GM23338 (cell line): ENCODE results near the gene IFITM1. TPM values are rescaled to one million over a fixed set of nuclear protein-coding genes. Genes with fewer than 3 reads are reported as not detected.

Source experiments
- ATAC-seq: fragments of 200-7000 bp; cut with Tn5 transposase; 3 replicates; pipeline ENCODE4 v1.9.1; 2020
- DNase-seq: peaks from one replicate; pipeline ENCODE4 v3.0.0-alpha.2; 2015; ENCODE audit warnings: low spot score
- H2AFZ ChIP-seq: fragments of 200-600 bp; sonication (generic); 2 replicates; pipeline ENCODE4 v1.8.0; 2016; ENCODE audit warnings: antibody characterized with exemption, mild to moderate bottlenecking, moderate library complexity
- H3F3A ChIP-seq: fragments of 200-600 bp; sonication (generic); replicated peaks from 2 replicates; pipeline ENCODE4 v1.8.0; 2017; ENCODE audit warnings: antibody characterized with exemption, mixed run types, low read depth
- H3K27ac ChIP-seq: fragments of 200-600 bp; sonication (generic); 2 replicates; pipeline ENCODE4 v1.6.1; 2016; ENCODE audit warnings: low read depth
- H3K27me3 ChIP-seq: fragments of 200-600 bp; sonication (generic); 2 replicates; pipeline ENCODE4 v1.8.0; 2016; ENCODE audit warnings: mild to moderate bottlenecking, mixed run types, moderate library complexity; ENCODE audit not compliant: insufficient read depth
- H3K36me3 ChIP-seq: fragments of 200-600 bp; sonication (generic); 2 replicates; pipeline ENCODE4 v1.8.0; 2016; ENCODE audit warnings: mild to moderate bottlenecking; ENCODE audit not compliant: insufficient read depth
- H3K4me1 ChIP-seq: fragments of 200-600 bp; sonication (generic); 2 replicates; pipeline ENCODE4 v1.8.0; 2016; ENCODE audit warnings: mild to moderate bottlenecking, moderate library complexity; ENCODE audit not compliant: insufficient read depth
- H3K4me2 ChIP-seq: fragments of 200-600 bp; sonication (generic); 2 replicates; pipeline ENCODE4 v1.7.1; 2017; ENCODE audit warnings: mixed run types
- H3K4me3 ChIP-seq: fragments of 200-600 bp; sonication (generic); 2 replicates; pipeline ENCODE4 v1.6.1; 2016; ENCODE audit warnings: mixed run types
- H3K79me2 ChIP-seq: fragments of 200-600 bp; sonication (generic); replicated peaks from 2 replicates; pipeline ENCODE4 v1.8.0; 2017; ENCODE audit warnings: mild to moderate bottlenecking; ENCODE audit not compliant: insufficient read depth
- H3K9me2 ChIP-seq: fragments of 200-600 bp; sonication (generic); 2 replicates; pipeline ENCODE4 v1.8.0; 2017; ENCODE audit not compliant: insufficient read depth
- H4K20me1 ChIP-seq: fragments of 200-600 bp; sonication (generic); replicated peaks from 2 replicates; pipeline ENCODE4 v1.8.0; 2017; ENCODE audit warnings: mild to moderate bottlenecking; ENCODE audit not compliant: insufficient read depth
- H3K27ac Mint-ChIP-seq: 2 replicates; pipeline ENCODE4 v1.8.0; 2020; ENCODE audit warnings: inconsistent platforms, mild to moderate bottlenecking, moderate library complexity, mixed read lengths
- H3K27me3 Mint-ChIP-seq: 3 replicates; pipeline ENCODE4 v1.8.0; 2022; ENCODE audit warnings: low read depth, mild to moderate bottlenecking, moderate library complexity, mixed read lengths, inconsistent platforms; ENCODE audit not compliant: insufficient read depth, poor library complexity
- H3K36me3 Mint-ChIP-seq: 3 replicates; pipeline ENCODE4 v1.8.0; 2021; ENCODE audit warnings: low read depth, mild to moderate bottlenecking, inconsistent platforms, moderate library complexity, mixed read lengths
- H3K4me1 Mint-ChIP-seq: 3 replicates; pipeline ENCODE4 v1.8.0; 2020; ENCODE audit warnings: mild to moderate bottlenecking, inconsistent platforms, mixed read lengths
- H3K4me3 Mint-ChIP-seq: 3 replicates; pipeline ENCODE4 v1.8.0; 2021; ENCODE audit warnings: moderate library complexity, mild to moderate bottlenecking, inconsistent platforms, mixed read lengths
- H3K9me3 Mint-ChIP-seq: 3 replicates; pipeline ENCODE4 v1.8.0; 2020; ENCODE audit warnings: moderate library complexity, mild to moderate bottlenecking, inconsistent platforms, mixed read lengths
- CREB1 ChIP-seq: fragments of 250-450 bp; sonication (Bioruptor Pico); IDR thresholded peaks from 2 replicates; pipeline ENCODE4 v1.5.0; 2020; ENCODE audit warnings: low read depth, mild to moderate bottlenecking, moderate library complexity
- EZH2 ChIP-seq: fragments of 200-600 bp; sonication (generic); IDR thresholded peaks from one replicate; pipeline ENCODE4 v1.8.0; 2017; ENCODE audit warnings: antibody characterized with exemption, mild to moderate bottlenecking, low read depth; ENCODE audit not compliant: unreplicated experiment
- EZH2phosphoT487 ChIP-seq: fragments of 200-600 bp; sonication (generic); IDR thresholded peaks from one replicate; pipeline ENCODE4 v1.8.1; 2018; ENCODE audit warnings: antibody characterized with exemption; ENCODE audit not compliant: unreplicated experiment
- JUNB ChIP-seq: IDR thresholded peaks from one replicate; pipeline ENCODE4 v1.6.1; 2016; ENCODE audit warnings: antibody characterized with exemption; ENCODE audit not compliant: unreplicated experiment
- NANOG ChIP-seq: IDR thresholded peaks from 2 replicates; pipeline ENCODE4 v1.6.1; 2016; ENCODE audit warnings: antibody characterized with exemption, borderline replicate concordance
- POLR2AphosphoS5 ChIP-seq: IDR thresholded peaks from 2 replicates; pipeline ENCODE4 v1.6.1; 2016; ENCODE audit warnings: antibody characterized with exemption, low read depth
- REST ChIP-seq: IDR thresholded peaks from one replicate; pipeline ENCODE4 v1.6.1; 2018; ENCODE audit warnings: antibody characterized with exemption; ENCODE audit not compliant: unreplicated experiment
- STAT1 ChIP-seq: IDR thresholded peaks from one replicate; pipeline ENCODE4 v1.6.1; 2016; ENCODE audit warnings: antibody characterized with exemption; ENCODE audit not compliant: unreplicated experiment
- ZNF114 ChIP-seq: fragments of 250-450 bp; sonication (Bioruptor Pico); IDR thresholded peaks from 2 replicates; pipeline ENCODE4 v1.5.0; 2020; ENCODE audit warnings: mild to moderate bottlenecking, moderate library complexity
- ZNF331 ChIP-seq: fragments of 250-450 bp; sonication (Bioruptor Pico); IDR thresholded peaks from 2 replicates; pipeline ENCODE4 v1.5.0; 2020; ENCODE audit warnings: low read depth, mild to moderate bottlenecking, moderate library complexity
- ZNF462 ChIP-seq: fragments of 250-450 bp; sonication (Bioruptor Pico); IDR thresholded peaks from 2 replicates; pipeline ENCODE4 v1.5.0; 2020; ENCODE audit warnings: mild to moderate bottlenecking, moderate library complexity
- polyA plus RNA-seq: library from polyadenylated mRNA; unstranded; fragments of >200 nt; fragmentation: Nextera tagmentation; extraction: Ambion mirVana; gene quantifications from 2 replicates; pipeline ENCODE4 v1.2.1, GENCODE V29; 2016
- total RNA-seq: library from RNA; depleted of rRNA; stranded (reverse); fragments of >200 nt; shearing (Covaris generic); gene quantifications from 2 replicates; pipeline ENCODE4 v1.2.3, GENCODE V29; 2014
- TF ChIP-seq, protein P1 (sequence below), 2 experiments: fragments of 200-600 bp in 1 of 2; sonication (generic) in 1 of 2; conservative IDR thresholded peaks; 2 replicates each; pipeline versions ENCODE4 v1.5.1 to v1.6.1; 2016 to 2017; ENCODE audit warnings: antibody characterized with exemption in 2 of 2, low read depth in 2 of 2, mild to moderate bottlenecking in 2 of 2, moderate library complexity in 1 of 2
- TF ChIP-seq, protein P2 (sequence below): IDR thresholded peaks from 2 replicates; pipeline ENCODE4 v1.6.1; 2016; ENCODE audit warnings: antibody characterized with exemption

Gene IFITM1
- total and polyA plus RNA-seq, 2 experiments from 2014 or later = 396 to 1,194 TPM

GRCh38 chr11:271319-271715 lies 42.5 kb upstream of the IFITM1 start:
- Histone ChIP-seq H3K4me1 (peaks cover 14% of the 10 kb centered on the region; the same call in 1 of the 2 replicates), H3F3A (0 out of 2 replicates have a peak, but pooled peaks cover 10% of the 10 kb centered on the region), H3K36me3 (no peaks in the 10 kb centered on the region), H4K20me1 (no peaks in the 10 kb centered on the region), H2AFZ (no peak overlapping the region), H3K27me3 (no peaks in the 10 kb centered on the region), H3K9me2 (no peaks in the 10 kb centered on the region), H3K4me3 (no peak overlapping the region), H3K4me2 (no peak overlapping the region), H3K27ac (no peak overlapping the region), H3K79me2 (no peaks in the 10 kb centered on the region)
- no peak overlapping the region for H3K27ac Mint-ChIP-seq
- H3K4me1 Mint-ChIP-seq = peaks cover 22% of the 10 kb centered on the region
- H3K27me3 Mint-ChIP-seq = peaks cover 11% of the 10 kb centered on the region
- ATAC-seq (no peak), DNase-seq (no peak)
- H3K36me3 Mint-ChIP-seq = peaks cover 11% of the 10 kb centered on the region; the same call in 1 of the 3 replicates
- no peak overlapping the region for H3K4me3 Mint-ChIP-seq
- H3K9me3 Mint-ChIP-seq = peaks cover 15% of the 10 kb centered on the region
- no peak for TF ChIP-seq ZNF462 (CRISPR knock-in tag)
- no peak for TF ChIP-seq REST
- no peak for TF ChIP-seq STAT1
- TF ChIP-seq EZH2phosphoT487 = no peak
- TF ChIP-seq ZNF331 (CRISPR knock-in tag) = no peak
- TF ChIP-seq, protein P1, sequence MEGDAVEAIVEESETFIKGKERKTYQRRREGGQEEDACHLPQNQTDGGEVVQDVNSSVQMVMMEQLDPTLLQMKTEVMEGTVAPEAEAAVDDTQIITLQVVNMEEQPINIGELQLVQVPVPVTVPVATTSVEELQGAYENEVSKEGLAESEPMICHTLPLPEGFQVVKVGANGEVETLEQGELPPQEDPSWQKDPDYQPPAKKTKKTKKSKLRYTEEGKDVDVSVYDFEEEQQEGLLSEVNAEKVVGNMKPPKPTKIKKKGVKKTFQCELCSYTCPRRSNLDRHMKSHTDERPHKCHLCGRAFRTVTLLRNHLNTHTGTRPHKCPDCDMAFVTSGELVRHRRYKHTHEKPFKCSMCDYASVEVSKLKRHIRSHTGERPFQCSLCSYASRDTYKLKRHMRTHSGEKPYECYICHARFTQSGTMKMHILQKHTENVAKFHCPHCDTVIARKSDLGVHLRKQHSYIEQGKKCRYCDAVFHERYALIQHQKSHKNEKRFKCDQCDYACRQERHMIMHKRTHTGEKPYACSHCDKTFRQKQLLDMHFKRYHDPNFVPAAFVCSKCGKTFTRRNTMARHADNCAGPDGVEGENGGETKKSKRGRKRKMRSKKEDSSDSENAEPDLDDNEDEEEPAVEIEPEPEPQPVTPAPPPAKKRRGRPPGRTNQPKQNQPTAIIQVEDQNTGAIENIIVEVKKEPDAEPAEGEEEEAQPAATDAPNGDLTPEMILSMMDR (conservative IDR thresholded peaks at IDR 0.05; ENCODE audit: low read depth in 2 of 2) = no peak
- no peak for TF ChIP-seq POLR2AphosphoS5
- TF ChIP-seq EZH2 = no peak
- TF ChIP-seq JUNB = no peak
- TF ChIP-seq, protein P2, sequence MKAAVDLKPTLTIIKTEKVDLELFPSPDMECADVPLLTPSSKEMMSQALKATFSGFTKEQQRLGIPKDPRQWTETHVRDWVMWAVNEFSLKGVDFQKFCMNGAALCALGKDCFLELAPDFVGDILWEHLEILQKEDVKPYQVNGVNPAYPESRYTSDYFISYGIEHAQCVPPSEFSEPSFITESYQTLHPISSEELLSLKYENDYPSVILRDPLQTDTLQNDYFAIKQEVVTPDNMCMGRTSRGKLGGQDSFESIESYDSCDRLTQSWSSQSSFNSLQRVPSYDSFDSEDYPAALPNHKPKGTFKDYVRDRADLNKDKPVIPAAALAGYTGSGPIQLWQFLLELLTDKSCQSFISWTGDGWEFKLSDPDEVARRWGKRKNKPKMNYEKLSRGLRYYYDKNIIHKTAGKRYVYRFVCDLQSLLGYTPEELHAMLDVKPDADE = no peak
- TF ChIP-seq NANOG = no peak
- TF ChIP-seq CREB1 (CRISPR knock-in tag) = no peak
- TF ChIP-seq ZNF114 (CRISPR knock-in tag) = no peak
